ENCODE data around the gene ZC3H10. TPM values are rescaled to one million over a fixed set of nuclear protein-coding genes. Genes with fewer than 3 reads are reported as not detected.

The ZC3H10 gene
- total and polyA plus RNA-seq, 2 of the 8 experiments (the other 6 are each of a cell fraction or from before 2014, with no cell fraction given), result 4.0 to 11.2 TPM

DNA sequence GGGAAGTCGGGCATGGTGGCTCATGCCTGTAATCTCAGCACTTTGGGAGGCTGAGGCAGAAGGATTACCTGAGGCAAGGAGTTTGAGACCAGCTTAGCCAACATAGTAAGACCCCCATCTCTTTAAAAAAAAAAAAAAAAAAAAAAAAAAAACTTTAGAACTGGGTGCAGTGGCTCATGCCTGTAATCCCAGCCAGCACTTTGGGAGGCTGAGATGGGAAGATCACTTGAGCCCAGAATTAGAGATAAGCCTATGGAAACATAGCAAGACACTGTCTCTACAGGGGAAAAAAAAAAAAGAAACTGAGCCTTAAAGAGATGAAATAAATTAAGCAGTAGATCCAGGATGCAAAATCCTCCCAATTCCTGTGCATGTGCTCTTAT is 15.4 kb upstream of the ZC3H10 start (continued):
- TF ChIP-seq RAD21 (IDR thresholded peaks at IDR 0.05 in 1 of 2, conservative IDR thresholded peaks at IDR 0.05 in 1 of 2; ENCODE audit: low read depth in 2 of 2, low read length in 2 of 2) (no peak), CHD7 (IDR thresholded peaks at IDR 0.05; ENCODE audit: insufficient replicate concordance, low read length) (no peak), SRF (IDR thresholded peaks at IDR 0.05; ENCODE audit: low read depth, low read length) (no peak), TCF12 (IDR thresholded peaks at IDR 0.05; ENCODE audit: low read depth, low read length) (no peak), EZH2 (IDR thresholded peaks at IDR 0.05; ENCODE audit: low read depth, low read length, severe bottlenecking) (no peak)
- TF ChIP-seq, protein P1, sequence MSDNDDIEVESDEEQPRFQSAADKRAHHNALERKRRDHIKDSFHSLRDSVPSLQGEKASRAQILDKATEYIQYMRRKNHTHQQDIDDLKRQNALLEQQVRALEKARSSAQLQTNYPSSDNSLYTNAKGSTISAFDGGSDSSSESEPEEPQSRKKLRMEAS (IDR thresholded peaks at IDR 0.05), result no peak

All from H1 (cell line).